ENCODE data around the gene WRAP53. TPM values are rescaled to one million over a fixed set of nuclear protein-coding genes. Genes with fewer than 3 reads are reported as not detected.
A peak's percentile ranks its signal among the peaks of the same experiment; 100 is the strongest.

WRAP53 gene
- total and polyA plus RNA-seq, 10 of the 15 experiments (the other 5 are each of a cell fraction or from before 2014, with no cell fraction given), result 1.9 to 42.0 (median 21.9) TPM

- TF ChIP-seq, protein P1, sequence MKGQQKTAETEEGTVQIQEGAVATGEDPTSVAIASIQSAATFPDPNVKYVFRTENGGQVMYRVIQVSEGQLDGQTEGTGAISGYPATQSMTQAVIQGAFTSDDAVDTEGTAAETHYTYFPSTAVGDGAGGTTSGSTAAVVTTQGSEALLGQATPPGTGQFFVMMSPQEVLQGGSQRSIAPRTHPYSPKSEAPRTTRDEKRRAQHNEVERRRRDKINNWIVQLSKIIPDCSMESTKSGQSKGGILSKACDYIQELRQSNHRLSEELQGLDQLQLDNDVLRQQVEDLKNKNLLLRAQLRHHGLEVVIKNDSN (IDR thresholded peaks at IDR 0.05; ENCODE audit: borderline replicate concordance, extremely low read length, insufficient read depth, low read depth, low read length), result no peak
- TF ChIP-seq EED (IDR thresholded peaks at IDR 0.05; ENCODE audit: low read depth) (no peak), BCLAF1 (IDR thresholded peaks at IDR 0.05) (no peak), ASH2L (IDR thresholded peaks at IDR 0.05; ENCODE audit: borderline replicate concordance, low read depth) (no peak), SP1 (IDR thresholded peaks at IDR 0.05; ENCODE audit: low read depth, low read length) (no peak), RAD21 (IDR thresholded peaks at IDR 0.05; ENCODE audit: insufficient read depth, low read depth, low read length) (peak; percentile 78), RBBP5 (conservative IDR thresholded peaks at IDR 0.05) (no peak), LARP7 (IDR thresholded peaks at IDR 0.05) (no peak; the same call in 1 of the 2 replicates), MTA3 (IDR thresholded peaks at IDR 0.05; ENCODE audit: borderline replicate concordance, low read length) (no peak), NRF1 (conservative IDR thresholded peaks at IDR 0.05; ENCODE audit: low read depth, low read length) (no peak), SUPT20H (IDR thresholded peaks at IDR 0.05; ENCODE audit: borderline replicate concordance, control insufficient read depth, low read depth, low read length) (no peak), MXI1 (IDR thresholded peaks at IDR 0.05; ENCODE audit: low read depth, low read length) (peak; percentile 82), RELB (IDR thresholded peaks at IDR 0.05; ENCODE audit: low read depth) (peak; percentile 39), CBFB (IDR thresholded peaks at IDR 0.05; ENCODE audit: low read depth) (no peak), ZBTB33 (IDR thresholded peaks at IDR 0.05) (no peak)
- TF ChIP-seq, protein P2, sequence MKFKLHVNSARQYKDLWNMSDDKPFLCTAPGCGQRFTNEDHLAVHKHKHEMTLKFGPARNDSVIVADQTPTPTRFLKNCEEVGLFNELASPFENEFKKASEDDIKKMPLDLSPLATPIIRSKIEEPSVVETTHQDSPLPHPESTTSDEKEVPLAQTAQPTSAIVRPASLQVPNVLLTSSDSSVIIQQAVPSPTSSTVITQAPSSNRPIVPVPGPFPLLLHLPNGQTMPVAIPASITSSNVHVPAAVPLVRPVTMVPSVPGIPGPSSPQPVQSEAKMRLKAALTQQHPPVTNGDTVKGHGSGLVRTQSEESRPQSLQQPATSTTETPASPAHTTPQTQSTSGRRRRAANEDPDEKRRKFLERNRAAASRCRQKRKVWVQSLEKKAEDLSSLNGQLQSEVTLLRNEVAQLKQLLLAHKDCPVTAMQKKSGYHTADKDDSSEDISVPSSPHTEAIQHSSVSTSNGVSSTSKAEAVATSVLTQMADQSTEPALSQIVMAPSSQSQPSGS (IDR thresholded peaks at IDR 0.05; ENCODE audit: low read length), result no peak
These were observed at the start of gene WRAP53 (continued) for GRCh38 chr17:7687908-7688807.
